H1 (cell line): ENCODE results near the gene DGKA.

ENCODE experiments used
- CEBPB ChIP-seq: IDR thresholded peaks from 2 replicates; pipeline ENCODE4 v1.6.1; 2012; ENCODE audit warnings: low read depth, low read length
- CTBP2 ChIP-seq: IDR thresholded peaks from 2 replicates; pipeline ENCODE4 v1.7.0; 2011; ENCODE audit warnings: borderline replicate concordance, mild to moderate bottlenecking, moderate library complexity, mixed read lengths, low read length; ENCODE audit not compliant: insufficient read depth, insufficient read length
- CTCF ChIP-seq, 3 experiments: IDR thresholded peaks; 1 replicate in 2 of 3; 2 replicates in 1 of 3; pipeline versions ENCODE4 v1.5.1 to v1.6.1; 2011; ENCODE audit warnings: low read length in 3 of 3, mild to moderate bottlenecking in 3 of 3, inconsistent platforms in 2 of 3, low read depth in 1 of 3, moderate library complexity in 1 of 3; ENCODE audit not compliant: insufficient read depth in 1 of 3; ENCODE audit errors: control extremely low read depth in 1 of 3
- PHF8 ChIP-seq: fragments of 200-600 bp; sonication (generic); conservative IDR thresholded peaks from 2 replicates; pipeline ENCODE4 v1.7.1; 2012; ENCODE audit warnings: low read depth, mild to moderate bottlenecking, inconsistent platforms, low read length, moderate library complexity
- POLR2A ChIP-seq, 2 experiments: IDR thresholded peaks; 1 replicate in 1 of 2; 2 replicates in 1 of 2; pipeline ENCODE4 v1.6.1; 2011; ENCODE audit warnings: low read depth in 2 of 2, low read length in 2 of 2, mild to moderate bottlenecking in 2 of 2; ENCODE audit errors: control extremely low read depth in 1 of 2
- RNF2 ChIP-seq: fragments of 200-900, 300-1000 bp; sonication (generic); IDR thresholded peaks from 2 replicates; pipeline ENCODE4 v1.7.1; 2016; ENCODE audit warnings: borderline replicate concordance, low read depth, mild to moderate bottlenecking, antibody characterized with exemption, low read length; ENCODE audit not compliant: poor library complexity, severe bottlenecking; ENCODE audit errors: missing control alignments
- SP1 ChIP-seq: IDR thresholded peaks from 2 replicates; pipeline ENCODE4 v1.6.1; 2011; ENCODE audit warnings: low read depth, low read length
- SUZ12 ChIP-seq: fragments of 200-600 bp; sonication (generic); IDR thresholded peaks from 2 replicates; pipeline ENCODE4 v1.6.1; 2012; ENCODE audit warnings: mild to moderate bottlenecking, inconsistent platforms, low read length, moderate library complexity, mixed read lengths
- TBP ChIP-seq: IDR thresholded peaks from 2 replicates; pipeline ENCODE4 v1.6.1; 2011; ENCODE audit warnings: low read depth, low read length, improper control_type of control experiment
- TEAD4 ChIP-seq: IDR thresholded peaks from 2 replicates; pipeline ENCODE4 v1.6.1; 2012; ENCODE audit warnings: low read depth, low read length, inconsistent platforms, mixed read lengths
- USF2 ChIP-seq: IDR thresholded peaks from 2 replicates; pipeline ENCODE4 v1.6.1; 2011; ENCODE audit warnings: low read length, improper control_type of control experiment

- no peak for TF ChIP-seq CTCF (IDR thresholded peaks at IDR 0.05; ENCODE audit: control extremely low read depth in 1 of 3, insufficient read depth in 1 of 3, low read depth in 1 of 3, low read length in 3 of 3)
- no peak for TF ChIP-seq USF2
- no peak for TF ChIP-seq SUZ12
- no peak for TF ChIP-seq POLR2A (IDR thresholded peaks at IDR 0.05; ENCODE audit: control extremely low read depth in 1 of 2, low read depth in 2 of 2, low read length in 2 of 2)
- TF ChIP-seq SP1 = no peak
- TF ChIP-seq CTBP2 = no peak
- TF ChIP-seq CEBPB = no peak
- no peak for TF ChIP-seq RNF2
- TF ChIP-seq PHF8 = no peak
- TF ChIP-seq TEAD4 = no peak
- no peak for TF ChIP-seq TBP
Measured at GRCh38 chr12:55993230-55993853, 62.4 kb downstream of the DGKA start.
